ENCODE measurements around the gene PLLP.
A peak's percentile ranks its signal among the peaks of the same experiment; 100 is the strongest.

Gene PLLP

DNA sequence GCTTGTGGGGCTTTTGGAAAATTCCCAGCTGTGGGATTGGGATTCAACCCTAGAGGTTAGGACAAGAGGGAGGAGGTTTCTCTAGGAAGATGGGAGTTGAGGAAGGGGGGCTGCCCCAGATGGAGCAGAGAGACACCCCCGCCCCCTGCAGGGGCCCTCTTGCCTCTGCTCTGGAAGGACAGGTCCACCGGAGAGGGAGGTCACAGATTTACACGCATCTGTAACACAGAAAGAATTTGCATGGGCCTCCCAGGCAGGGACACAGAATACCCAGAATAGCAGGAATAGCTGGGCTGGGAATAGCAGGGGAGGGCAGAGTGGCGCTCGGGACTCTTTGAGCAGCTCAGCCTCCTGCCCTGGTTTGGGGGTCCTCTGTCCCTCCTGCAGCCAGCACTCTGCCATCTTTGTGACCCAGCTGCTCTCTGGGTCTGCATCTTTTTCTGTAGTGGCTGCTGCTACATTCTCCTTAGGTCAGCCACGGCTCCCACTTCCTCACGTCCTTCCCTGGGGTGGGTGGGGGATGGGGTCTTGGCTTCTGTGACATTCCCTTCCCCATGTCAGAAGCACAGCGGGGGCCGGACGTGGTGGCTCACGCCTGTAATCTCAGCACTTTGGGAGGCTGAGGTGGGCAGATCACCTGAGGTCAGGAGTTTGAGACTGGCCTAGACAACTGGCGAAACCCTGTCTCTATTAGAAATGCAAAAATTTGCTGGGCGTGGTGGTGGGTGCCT is 33.9 kb upstream of the PLLP start:
- TF ChIP-seq, protein P1, sequence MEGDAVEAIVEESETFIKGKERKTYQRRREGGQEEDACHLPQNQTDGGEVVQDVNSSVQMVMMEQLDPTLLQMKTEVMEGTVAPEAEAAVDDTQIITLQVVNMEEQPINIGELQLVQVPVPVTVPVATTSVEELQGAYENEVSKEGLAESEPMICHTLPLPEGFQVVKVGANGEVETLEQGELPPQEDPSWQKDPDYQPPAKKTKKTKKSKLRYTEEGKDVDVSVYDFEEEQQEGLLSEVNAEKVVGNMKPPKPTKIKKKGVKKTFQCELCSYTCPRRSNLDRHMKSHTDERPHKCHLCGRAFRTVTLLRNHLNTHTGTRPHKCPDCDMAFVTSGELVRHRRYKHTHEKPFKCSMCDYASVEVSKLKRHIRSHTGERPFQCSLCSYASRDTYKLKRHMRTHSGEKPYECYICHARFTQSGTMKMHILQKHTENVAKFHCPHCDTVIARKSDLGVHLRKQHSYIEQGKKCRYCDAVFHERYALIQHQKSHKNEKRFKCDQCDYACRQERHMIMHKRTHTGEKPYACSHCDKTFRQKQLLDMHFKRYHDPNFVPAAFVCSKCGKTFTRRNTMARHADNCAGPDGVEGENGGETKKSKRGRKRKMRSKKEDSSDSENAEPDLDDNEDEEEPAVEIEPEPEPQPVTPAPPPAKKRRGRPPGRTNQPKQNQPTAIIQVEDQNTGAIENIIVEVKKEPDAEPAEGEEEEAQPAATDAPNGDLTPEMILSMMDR (IDR thresholded peaks at IDR 0.05; ENCODE audit: low read depth, low read length): no peak
- no peak for DNase-seq (ENCODE audit: extremely low read depth, low read depth)

GRCh38 chr16:57316390-57317017 is 32.0 kb upstream of the PLLP start:
- DNase-seq (ENCODE audit: extremely low read depth, low read depth): peak; percentile 81
- TF ChIP-seq, protein P1 (IDR thresholded peaks at IDR 0.05; ENCODE audit: low read depth, low read length): no peak

DNA sequence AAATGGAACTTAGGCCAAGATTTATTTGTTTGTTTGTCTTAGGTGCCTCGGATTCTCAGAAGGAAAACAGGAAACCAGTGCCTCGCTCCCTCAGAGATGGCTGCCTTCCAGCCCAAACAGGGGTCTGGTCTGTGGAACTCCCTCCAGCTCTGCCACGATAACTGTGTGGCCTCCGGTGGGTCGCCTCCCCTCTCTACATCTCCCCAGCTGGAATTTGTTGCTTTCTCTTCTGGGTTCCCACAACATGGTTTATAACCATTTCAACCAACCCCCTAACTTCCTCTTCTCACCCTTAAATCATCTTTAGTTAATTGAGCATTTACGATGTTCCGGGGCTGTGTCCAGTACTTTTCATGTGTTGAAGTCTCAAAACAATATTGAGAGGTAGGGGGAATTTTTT is 30.9 kb upstream of the PLLP start:
- DNase-seq (ENCODE audit: extremely low read depth, low read depth): no peak
- TF ChIP-seq, protein P1 (IDR thresholded peaks at IDR 0.05; ENCODE audit: low read depth, low read length): no peak

- TF ChIP-seq, protein P1 (IDR thresholded peaks at IDR 0.05; ENCODE audit: low read depth, low read length): no peak
- no peak for DNase-seq (ENCODE audit: extremely low read depth, low read depth)
These were observed 29.8 kb upstream of the PLLP start for GRCh38 chr16:57314161-57314785.

DNA sequence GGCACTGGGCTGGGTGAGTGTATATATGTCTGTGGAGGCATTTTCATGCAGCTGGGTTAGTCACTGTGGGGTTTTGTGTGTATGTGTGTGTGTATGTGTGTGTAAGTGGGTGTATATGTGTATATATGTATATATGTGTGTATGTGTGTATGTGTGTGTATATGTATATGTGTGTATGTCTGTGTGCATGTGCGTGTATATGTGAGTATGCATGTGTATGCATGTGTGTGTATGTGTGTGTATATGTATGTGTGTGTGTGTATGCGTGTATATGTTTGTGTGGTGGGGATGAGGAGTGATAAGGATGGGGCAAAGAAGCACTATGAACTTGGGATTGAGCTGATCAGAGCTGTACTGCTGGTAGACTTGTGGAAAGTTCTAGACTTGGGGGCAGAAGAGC is 29.0 kb upstream of the PLLP start:
- DNase-seq (ENCODE audit: extremely low read depth, low read depth): no peak
- TF ChIP-seq, protein P1 (IDR thresholded peaks at IDR 0.05; ENCODE audit: low read depth, low read length): no peak

DNA sequence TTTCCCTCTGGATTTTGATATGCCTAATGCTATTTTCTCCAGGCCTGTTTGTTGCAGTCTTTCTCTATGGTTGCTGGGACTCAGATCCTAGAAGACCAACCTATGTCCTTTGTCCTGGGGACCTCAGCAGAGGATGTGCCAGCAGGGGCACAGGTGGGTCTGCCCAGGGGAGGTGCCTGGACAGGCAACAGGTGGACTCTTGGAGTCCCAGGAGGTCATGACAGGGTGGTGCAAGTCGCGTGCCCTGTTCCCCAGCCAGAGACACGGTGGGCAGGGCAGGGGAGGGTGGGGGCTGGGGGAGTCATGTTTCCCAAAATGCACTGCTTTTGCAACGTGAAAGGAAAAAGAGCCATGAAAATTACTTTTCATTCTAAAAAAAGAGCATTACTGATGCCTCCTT is 26.3 kb upstream of the PLLP start:
- DNase-seq (ENCODE audit: extremely low read depth, low read depth): no peak
- TF ChIP-seq, protein P1 (IDR thresholded peaks at IDR 0.05; ENCODE audit: low read depth, low read length): no peak

GRCh38 chr16:57308041-57308440 is 23.6 kb upstream of the PLLP start:
- DNase-seq (ENCODE audit: extremely low read depth, low read depth): no peak
- TF ChIP-seq, protein P1 (IDR thresholded peaks at IDR 0.05; ENCODE audit: low read depth, low read length): no peak

Data from AG09319 (cell line).